ACC112 (cell line): ENCODE data around the gene CEP85L.

ENCODE experiments used
- H2AFZ ChIP-seq: fragments of 200-600 bp; sonication (generic); one replicate; pipeline ENCODE4 v1.6.0; 2017; ENCODE audit warnings: antibody characterized with exemption, low read length; ENCODE audit not compliant: unreplicated experiment
- H3K27ac ChIP-seq: fragments of 200-600 bp; sonication (generic); 2 replicates; pipeline ENCODE4 v1.5.1; 2014; ENCODE audit warnings: low read depth, mild to moderate bottlenecking, antibody characterized with exemption, low read length, moderate library complexity
- H3K27me3 ChIP-seq: fragments of 200-600 bp; sonication (generic); 2 replicates; pipeline ENCODE4 v1.6.1; 2014; ENCODE audit warnings: mild to moderate bottlenecking, antibody characterized with exemption, low read length, moderate library complexity, mixed read lengths; ENCODE audit not compliant: insufficient read depth
- H3K36me3 ChIP-seq: fragments of 200-600 bp; sonication (generic); 2 replicates; pipeline ENCODE4 v1.6.1; 2016; ENCODE audit warnings: mild to moderate bottlenecking, antibody characterized with exemption, low read length, moderate library complexity, mixed read lengths; ENCODE audit not compliant: insufficient read depth
- H3K4me1 ChIP-seq: fragments of 200-600 bp; sonication (generic); one replicate; pipeline ENCODE4 v1.6.1; 2016; ENCODE audit warnings: low read length, mixed read lengths; ENCODE audit not compliant: insufficient read depth, unreplicated experiment, control insufficient read depth
- H3K4me3 ChIP-seq: fragments of 200-600 bp; sonication (generic); 2 replicates; pipeline ENCODE4 v1.5.1; 2014; ENCODE audit warnings: mild to moderate bottlenecking, low read depth, low read length
- H3K79me2 ChIP-seq: fragments of 200-600 bp; sonication (generic); one replicate; pipeline ENCODE4 v1.6.0; 2016; ENCODE audit warnings: low read length; ENCODE audit not compliant: control insufficient read depth, unreplicated experiment, insufficient read depth

Gene CEP85L

DNA sequence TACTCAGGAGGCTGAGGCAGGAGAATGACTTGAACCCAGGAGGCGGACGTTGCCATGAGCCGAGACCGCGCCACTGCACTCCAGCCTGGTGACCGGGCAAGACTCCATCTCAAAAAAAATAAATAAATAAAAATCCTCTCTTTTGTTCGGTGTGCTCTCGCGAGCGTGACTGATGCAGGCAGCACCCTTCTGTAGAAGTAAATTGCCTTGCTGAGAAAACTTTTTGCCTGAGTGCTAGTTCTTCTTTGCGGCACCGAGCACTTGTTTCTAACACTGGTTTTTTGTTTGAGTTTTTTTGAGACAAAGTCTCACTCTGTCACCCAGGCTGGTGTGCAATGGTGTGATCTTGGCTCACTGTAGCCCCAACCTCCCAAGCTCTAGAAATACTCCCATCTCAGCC, 72.8 kb downstream of the CEP85L start:
- H3K36me3 ChIP-seq = peaks cover 25% of the 10 kb centered on the region
- H3K27ac ChIP-seq = no peak overlapping the region
- peaks cover 11% of the 10 kb centered on the region for H3K79me2 ChIP-seq
- H3K4me1 ChIP-seq = peaks cover 21% of the 10 kb centered on the region
- no peaks in the 10 kb centered on the region for H3K27me3 ChIP-seq
- H3K4me3 ChIP-seq = no peak overlapping the region
- no peak overlapping the region for H2AFZ ChIP-seq

GRCh38 chr6:118577972-118578371, 73.4 kb downstream of the CEP85L start:
- no peak overlapping the region for H3K27ac ChIP-seq
- H3K79me2 ChIP-seq = peaks cover 11% of the 10 kb centered on the region
- no peak overlapping the region for H2AFZ ChIP-seq
- no peak overlapping the region for H3K4me3 ChIP-seq
- H3K4me1 ChIP-seq = peaks cover 21% of the 10 kb centered on the region
- H3K27me3 ChIP-seq = no peaks in the 10 kb centered on the region
- peaks cover 25% of the 10 kb centered on the region for H3K36me3 ChIP-seq

- H3K27ac ChIP-seq = no peak overlapping the region
- no peaks in the 10 kb centered on the region for H3K4me1 ChIP-seq
- no peak overlapping the region for H3K4me3 ChIP-seq
- peaks cover 25% of the 10 kb centered on the region for H3K36me3 ChIP-seq
- no peak overlapping the region for H2AFZ ChIP-seq
- peaks cover 11% of the 10 kb centered on the region for H3K79me2 ChIP-seq
- H3K27me3 ChIP-seq = no peaks in the 10 kb centered on the region
These were observed 77.1 kb downstream of the CEP85L start for GRCh38 chr6:118574051-118574865.

GRCh38 chr6:118571121-118571520, 80.3 kb downstream of the CEP85L start:
- peaks cover 11% of the 10 kb centered on the region for H3K79me2 ChIP-seq
- H3K27me3 ChIP-seq = no peaks in the 10 kb centered on the region
- H3K36me3 ChIP-seq = peaks cover 22% of the 10 kb centered on the region
- no peak overlapping the region for H2AFZ ChIP-seq
- H3K4me1 ChIP-seq = no peaks in the 10 kb centered on the region
- H3K4me3 ChIP-seq = no peak overlapping the region
- no peak overlapping the region for H3K27ac ChIP-seq

GRCh38 chr6:118569498-118569897, 81.9 kb downstream of the CEP85L start:
- H3K4me1 ChIP-seq = no peaks in the 10 kb centered on the region
- H3K4me3 ChIP-seq = no peak overlapping the region
- H2AFZ ChIP-seq = no peak overlapping the region
- H3K27me3 ChIP-seq = no peaks in the 10 kb centered on the region
- peaks cover 4% of the 10 kb centered on the region for H3K79me2 ChIP-seq
- no peak overlapping the region for H3K27ac ChIP-seq
- peaks cover 8% of the 10 kb centered on the region for H3K36me3 ChIP-seq

GRCh38 chr6:118567974-118568373, 83.4 kb downstream of the CEP85L start:
- no peaks in the 10 kb centered on the region for H3K36me3 ChIP-seq

DNA sequence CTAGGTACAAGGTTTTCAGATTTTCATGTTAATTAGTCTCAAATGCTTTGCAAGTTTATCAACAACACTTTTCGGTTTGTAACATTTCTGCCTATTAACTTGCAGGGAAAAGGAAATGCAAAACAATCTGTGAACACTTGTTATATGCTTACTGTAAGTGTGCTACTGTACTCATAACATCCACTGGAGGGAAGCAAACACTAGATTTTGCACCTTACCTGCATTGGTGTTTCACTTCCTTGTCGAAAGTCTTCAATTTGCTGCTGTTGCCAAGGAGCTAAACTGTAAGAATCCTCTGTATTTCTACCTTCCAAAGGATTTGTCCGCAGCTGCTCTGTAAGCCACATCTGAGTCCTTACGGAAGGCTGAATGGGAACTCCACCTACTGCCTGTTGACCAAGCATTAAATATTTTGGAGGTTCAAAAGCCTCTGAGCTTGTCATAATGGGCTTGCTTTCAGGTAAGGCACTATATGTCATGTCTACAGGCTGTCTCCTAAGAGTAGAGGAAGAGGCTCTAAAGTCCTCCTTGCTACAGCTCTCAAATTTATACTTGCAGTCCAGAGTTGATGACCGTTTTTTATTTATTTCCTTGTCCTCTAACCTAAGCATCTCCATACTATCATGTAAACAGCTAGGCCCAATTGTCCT, 86.0 kb downstream of the CEP85L start:
- no peak overlapping the region for H3K4me3 ChIP-seq
- no peaks in the 10 kb centered on the region for H3K36me3 ChIP-seq
- no peaks in the 10 kb centered on the region for H3K27me3 ChIP-seq
- no peaks in the 10 kb centered on the region for H3K4me1 ChIP-seq
- no peak overlapping the region for H3K27ac ChIP-seq
- no peak overlapping the region for H2AFZ ChIP-seq
- H3K79me2 ChIP-seq = no peaks in the 10 kb centered on the region

More at GRCh38 chr6:118567974-118568373, 83.4 kb downstream of the CEP85L start:
- Histone ChIP-seq H3K27me3 (no peaks in the 10 kb centered on the region), H3K27ac (no peak overlapping the region), H3K4me1 (no peaks in the 10 kb centered on the region), H3K4me3 (no peak overlapping the region), H3K79me2 (no peaks in the 10 kb centered on the region), H2AFZ (no peak overlapping the region)

DNA sequence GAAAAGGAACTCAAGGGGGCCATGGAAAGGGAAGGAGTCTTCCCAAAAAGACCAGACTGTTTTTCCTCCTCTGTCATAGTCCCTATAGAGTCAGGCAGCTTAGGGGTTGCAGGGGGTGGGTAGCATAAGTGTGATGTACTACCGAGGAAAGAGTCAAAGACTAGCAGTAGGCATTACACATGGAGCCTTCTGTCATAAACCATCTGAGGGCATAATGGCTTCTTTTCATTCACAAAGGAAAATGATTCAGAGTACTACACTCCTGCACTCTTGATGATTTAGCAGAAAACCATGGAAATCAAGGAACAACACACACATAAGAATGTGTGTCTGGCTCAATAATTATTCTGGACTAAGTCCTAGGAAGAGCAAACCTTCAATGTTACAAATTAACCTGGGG, 88.4 kb downstream of the CEP85L start:
- no peak overlapping the region for H2AFZ ChIP-seq
- no peak overlapping the region for H3K27ac ChIP-seq
- no peaks in the 10 kb centered on the region for H3K36me3 ChIP-seq
- H3K27me3 ChIP-seq = no peaks in the 10 kb centered on the region
- H3K4me1 ChIP-seq = no peaks in the 10 kb centered on the region
- no peak overlapping the region for H3K4me3 ChIP-seq
- H3K79me2 ChIP-seq = no peaks in the 10 kb centered on the region

GRCh38 chr6:118562248-118562647, 89.1 kb downstream of the CEP85L start:
- no peaks in the 10 kb centered on the region for H3K27me3 ChIP-seq
- no peaks in the 10 kb centered on the region for H3K79me2 ChIP-seq
- H3K4me3 ChIP-seq = no peak overlapping the region
- no peak overlapping the region for H3K27ac ChIP-seq
- no peak overlapping the region for H2AFZ ChIP-seq
- H3K36me3 ChIP-seq = no peaks in the 10 kb centered on the region
- no peaks in the 10 kb centered on the region for H3K4me1 ChIP-seq

DNA sequence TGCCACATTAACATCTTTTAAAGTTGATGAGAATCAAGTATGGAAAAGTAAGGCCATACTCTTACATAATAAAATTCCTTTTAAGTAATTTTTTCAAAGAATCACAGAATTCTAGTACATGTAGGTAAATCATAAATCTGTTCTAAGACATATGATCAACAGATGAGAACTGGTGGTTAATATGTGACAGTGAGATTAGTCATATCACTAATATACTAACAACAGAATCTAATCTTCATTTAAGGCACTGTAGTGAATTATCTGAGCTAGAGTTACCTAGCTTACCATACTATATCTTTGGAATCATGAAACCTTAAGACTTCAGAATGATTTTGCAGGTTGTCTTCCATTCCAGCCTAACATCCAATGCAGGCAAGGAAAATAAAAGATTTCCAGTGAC, 91.7 kb downstream of the CEP85L start:
- Histone ChIP-seq H3K36me3 (no peaks in the 10 kb centered on the region), H3K4me3 (no peak overlapping the region), H2AFZ (no peak overlapping the region), H3K27me3 (no peaks in the 10 kb centered on the region), H3K27ac (no peak overlapping the region), H3K4me1 (no peaks in the 10 kb centered on the region), H3K79me2 (no peaks in the 10 kb centered on the region)
